PFSK-1 (cell line): ENCODE measurements around the gene SV2C.

Experiments
- FOXP2 ChIP-seq: optimal IDR thresholded peaks from 2 replicates; pipeline ENCODE3; 2011; ENCODE audit warnings: borderline replicate concordance, control low read depth, inconsistent platforms; ENCODE audit not compliant: insufficient read depth; ENCODE audit errors: extremely low read length, extremely low read depth
- POLR2AphosphoS5 ChIP-seq: IDR thresholded peaks from 2 replicates; pipeline ENCODE4 v1.6.1; 2012; ENCODE audit warnings: low read depth, mild to moderate bottlenecking, control low read depth, low read length, moderate library complexity
- SIN3A ChIP-seq: IDR thresholded peaks from 2 replicates; pipeline ENCODE4 v1.6.1; 2012; ENCODE audit warnings: mild to moderate bottlenecking, low read length, moderate library complexity, borderline replicate concordance; ENCODE audit not compliant: insufficient read depth
- TAF1 ChIP-seq: IDR thresholded peaks from 2 replicates; pipeline ENCODE4 v1.6.1; 2012; ENCODE audit warnings: low read length, control low read depth, borderline replicate concordance; ENCODE audit not compliant: insufficient read depth
- TF ChIP-seq, protein P1 (sequence below), 2 experiments: IDR thresholded peaks; 2 replicates each; pipeline versions ENCODE4 v1.6.1 to v1.8.0; 2011 to 2012; ENCODE audit warnings: low read depth in 2 of 2, low read length in 2 of 2, control low read depth in 1 of 2, inconsistent platforms in 1 of 2, mild to moderate bottlenecking in 1 of 2, moderate library complexity in 1 of 2; ENCODE audit not compliant: insufficient read depth in 1 of 2

DNA sequence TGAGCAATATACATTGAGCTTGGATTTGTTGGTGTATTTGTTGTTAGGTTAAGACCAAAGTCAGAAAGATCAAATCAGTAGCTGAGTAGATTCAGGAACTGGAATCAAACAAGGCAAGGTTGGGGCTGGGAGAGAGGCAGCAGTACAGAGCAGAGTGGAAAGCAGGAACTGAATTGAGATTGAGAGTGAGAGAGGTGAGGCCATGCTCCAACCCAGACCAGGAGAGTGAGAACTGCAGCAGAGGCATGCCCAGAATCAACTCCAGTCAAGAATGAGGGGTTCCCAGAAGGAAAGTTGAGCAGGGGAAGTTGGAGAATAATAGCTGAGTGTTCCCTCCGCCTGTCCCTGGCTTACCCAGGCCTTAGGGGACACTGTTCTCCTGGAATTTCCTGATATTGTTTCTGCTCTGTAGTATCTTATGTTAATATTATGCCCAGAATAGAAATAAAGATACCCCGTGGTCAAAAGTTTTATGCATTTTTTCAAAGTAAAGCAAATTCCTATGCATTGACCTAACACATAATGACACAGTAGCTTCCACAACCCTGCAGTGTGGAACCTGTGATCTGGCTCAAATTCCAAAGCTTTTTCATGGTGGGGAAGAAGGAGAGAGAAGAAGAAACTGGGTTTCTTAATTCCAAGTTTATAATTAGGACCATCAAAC is 82.7 kb downstream of the SV2C start:
- TF ChIP-seq, protein P1, sequence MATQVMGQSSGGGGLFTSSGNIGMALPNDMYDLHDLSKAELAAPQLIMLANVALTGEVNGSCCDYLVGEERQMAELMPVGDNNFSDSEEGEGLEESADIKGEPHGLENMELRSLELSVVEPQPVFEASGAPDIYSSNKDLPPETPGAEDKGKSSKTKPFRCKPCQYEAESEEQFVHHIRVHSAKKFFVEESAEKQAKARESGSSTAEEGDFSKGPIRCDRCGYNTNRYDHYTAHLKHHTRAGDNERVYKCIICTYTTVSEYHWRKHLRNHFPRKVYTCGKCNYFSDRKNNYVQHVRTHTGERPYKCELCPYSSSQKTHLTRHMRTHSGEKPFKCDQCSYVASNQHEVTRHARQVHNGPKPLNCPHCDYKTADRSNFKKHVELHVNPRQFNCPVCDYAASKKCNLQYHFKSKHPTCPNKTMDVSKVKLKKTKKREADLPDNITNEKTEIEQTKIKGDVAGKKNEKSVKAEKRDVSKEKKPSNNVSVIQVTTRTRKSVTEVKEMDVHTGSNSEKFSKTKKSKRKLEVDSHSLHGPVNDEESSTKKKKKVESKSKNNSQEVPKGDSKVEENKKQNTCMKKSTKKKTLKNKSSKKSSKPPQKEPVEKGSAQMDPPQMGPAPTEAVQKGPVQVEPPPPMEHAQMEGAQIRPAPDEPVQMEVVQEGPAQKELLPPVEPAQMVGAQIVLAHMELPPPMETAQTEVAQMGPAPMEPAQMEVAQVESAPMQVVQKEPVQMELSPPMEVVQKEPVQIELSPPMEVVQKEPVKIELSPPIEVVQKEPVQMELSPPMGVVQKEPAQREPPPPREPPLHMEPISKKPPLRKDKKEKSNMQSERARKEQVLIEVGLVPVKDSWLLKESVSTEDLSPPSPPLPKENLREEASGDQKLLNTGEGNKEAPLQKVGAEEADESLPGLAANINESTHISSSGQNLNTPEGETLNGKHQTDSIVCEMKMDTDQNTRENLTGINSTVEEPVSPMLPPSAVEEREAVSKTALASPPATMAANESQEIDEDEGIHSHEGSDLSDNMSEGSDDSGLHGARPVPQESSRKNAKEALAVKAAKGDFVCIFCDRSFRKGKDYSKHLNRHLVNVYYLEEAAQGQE (IDR thresholded peaks at IDR 0.05; ENCODE audit: insufficient read depth in 1 of 2, low read depth in 2 of 2, low read length in 2 of 2): no peak
- TF ChIP-seq POLR2AphosphoS5 (no peak), SIN3A (no peak), TAF1 (no peak), FOXP2 (no peak)
